PC-3 (cell line): Measurements from ENCODE around the gene SLC25A4.

Experiments used
- CTCF ChIP-seq: fragments of 300-600 bp; sonication (generic); conservative IDR thresholded peaks from 2 replicates; pipeline ENCODE4 v1.5.1; 2017; ENCODE audit warnings: antibody characterized with exemption, low read depth, mild to moderate bottlenecking, low read length
- EZH2 ChIP-seq: fragments of 300-600 bp; sonication (generic); IDR thresholded peaks from one replicate; pipeline ENCODE4 v1.6.1; 2017; ENCODE audit warnings: antibody characterized with exemption, mild to moderate bottlenecking, low read length; ENCODE audit not compliant: unreplicated experiment
- EZH2phosphoT487 ChIP-seq: fragments of 300-600 bp; sonication (generic); IDR thresholded peaks from 2 replicates; pipeline ENCODE4 v1.6.1; 2018; ENCODE audit warnings: mild to moderate bottlenecking, antibody characterized with exemption, low read length, borderline replicate concordance

GRCh38 chr4:185104733-185105132 lies 38.3 kb upstream of the SLC25A4 start:
- TF ChIP-seq CTCF (no peak), EZH2phosphoT487 (no peak), EZH2 (no peak)
